Measurements from ENCODE around the gene KATNAL2. TPM values are rescaled to one million over a fixed set of nuclear protein-coding genes. Genes with fewer than 3 reads are reported as not detected.
"Not testable (repeated sequence)": the region's sequence is repeated elsewhere in the genome, so short reads cannot be mapped to it uniquely, and the experiment has no call there.

KATNAL2 gene
- total and polyA plus RNA-seq, 10 of the 15 experiments (the other 5 are each of a cell fraction or from before 2014, with no cell fraction given): 0.20 to 2.4 (median 1.7) TPM

DNA sequence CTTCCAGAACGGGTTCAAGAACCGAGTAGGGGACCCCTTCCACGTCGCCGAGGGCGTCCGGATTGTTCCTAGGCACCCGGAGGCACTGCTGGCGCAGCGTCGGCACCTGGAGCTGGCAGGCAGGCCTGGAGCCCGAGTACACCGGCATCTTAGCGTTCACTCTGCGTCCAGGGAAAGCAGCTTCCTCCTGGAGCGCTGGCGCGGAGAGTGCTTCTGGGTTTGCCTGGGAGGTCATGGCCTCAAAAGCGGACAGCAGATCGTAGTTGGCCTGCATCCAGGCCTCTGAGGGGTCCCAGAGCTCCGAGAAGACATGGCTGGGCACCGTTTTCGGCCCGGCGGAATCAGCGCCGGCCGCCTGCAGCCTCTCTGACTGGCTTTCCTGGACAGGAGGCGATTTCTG, 111.3 kb downstream of the KATNAL2 start:
- in situ Hi-C loops (cut with MboI); RAD21 ChIA-PET (ENCODE audit: unreplicated experiment); CTCF ChIA-PET; H3K27me3 ChIP-seq (replicated peaks in 1 of 2; ENCODE audit: control insufficient read depth in 2 of 2, insufficient read depth in 2 of 2, low read length in 1 of 2); H3K36me3 ChIP-seq (ENCODE audit: control insufficient read depth in 2 of 2, insufficient read depth in 2 of 2, low read length in 1 of 2); SMC1A ChIA-PET (ENCODE audit: uncharacterized antibody, unreplicated experiment); H2AFZ ChIP-seq (ENCODE audit: control insufficient read depth, low read depth, low read length); H3K79me2 ChIP-seq (ENCODE audit: control insufficient read depth, insufficient read depth, low read length); POLR2A ChIA-PET; intact Hi-C loops (cut with micrococcal nuclease; ENCODE audit: unreplicated experiment); ATAC-seq; H3K4me2 ChIP-seq (ENCODE audit: control insufficient read depth, insufficient read depth); H3K4me1 ChIP-seq (ENCODE audit: control insufficient read depth, insufficient read depth, low read length); DNase-seq (ENCODE audit: low read depth, low spot score); H3K4me3 ChIP-seq; H3K9ac ChIP-seq (ENCODE audit: control insufficient read depth, insufficient read depth, low read length); H4K20me1 ChIP-seq (ENCODE audit: control insufficient read depth, insufficient read depth); BruUV-seq (replicated peaks); H3K9me3 ChIP-seq (replicated peaks; ENCODE audit: control insufficient read depth, insufficient read depth, low read length); H3K27ac ChIP-seq (ENCODE audit: control insufficient read depth, insufficient read depth); FAIRE-seq: not testable (repeated sequence)
- no CpG with 5 or more reads among the region's 29 CpGs for WGBS (ENCODE audit: insufficient coverage, insufficient replicate concordance, low lambda C conversion rate, missing lambda C conversion rate)

DNA sequence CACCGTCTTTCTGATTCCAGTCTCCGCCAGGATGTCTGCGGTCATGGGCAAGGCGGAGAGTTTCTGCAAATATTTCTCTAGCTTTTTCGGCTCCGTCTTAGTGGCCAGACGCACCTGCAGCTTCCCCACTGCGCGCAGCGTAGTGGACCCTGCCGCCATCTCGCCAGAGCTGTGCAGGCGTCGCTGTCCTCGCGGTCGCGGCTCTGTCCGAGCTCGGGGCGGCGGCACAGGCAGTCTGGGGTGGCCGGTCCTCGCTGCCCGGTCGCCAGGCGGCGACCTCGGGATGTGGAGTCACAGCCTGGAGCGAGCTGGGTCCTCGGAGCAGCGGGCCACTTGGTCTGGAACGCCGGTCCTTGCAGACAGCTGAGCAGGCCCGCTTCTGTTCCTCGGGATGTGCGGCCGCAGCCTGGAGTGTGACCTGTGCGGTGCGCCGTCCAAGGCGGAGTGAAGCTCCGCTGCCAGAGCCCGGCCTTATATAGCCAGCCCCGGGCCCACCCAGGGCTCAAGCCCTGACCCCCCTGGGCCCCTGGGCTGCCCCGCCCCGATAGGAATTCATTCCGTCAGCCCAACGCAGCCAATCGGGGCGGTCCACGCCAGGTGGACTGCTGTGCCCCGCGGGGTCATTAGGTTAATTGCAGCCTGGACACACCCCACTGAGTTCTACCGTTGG, 112.4 kb downstream of the KATNAL2 start:
- H3K36me3 ChIP-seq (ENCODE audit: control insufficient read depth in 2 of 2, insufficient read depth in 2 of 2, low read length in 1 of 2); FAIRE-seq; RAD21 ChIA-PET (ENCODE audit: unreplicated experiment); POLR2A ChIA-PET; H3K79me2 ChIP-seq (ENCODE audit: control insufficient read depth, insufficient read depth, low read length); H3K27ac ChIP-seq (ENCODE audit: control insufficient read depth, insufficient read depth); H3K27me3 ChIP-seq (replicated peaks in 1 of 2; ENCODE audit: control insufficient read depth in 2 of 2, insufficient read depth in 2 of 2, low read length in 1 of 2); H3K4me3 ChIP-seq; BruUV-seq (replicated peaks); CTCF ChIA-PET; H2AFZ ChIP-seq (ENCODE audit: control insufficient read depth, low read depth, low read length); SMC1A ChIA-PET (ENCODE audit: uncharacterized antibody, unreplicated experiment); in situ Hi-C loops (cut with MboI); DNase-seq (ENCODE audit: low read depth, low spot score); H3K9me3 ChIP-seq (replicated peaks; ENCODE audit: control insufficient read depth, insufficient read depth, low read length); intact Hi-C loops (cut with micrococcal nuclease; ENCODE audit: unreplicated experiment); H3K9ac ChIP-seq (ENCODE audit: control insufficient read depth, insufficient read depth, low read length); ATAC-seq; H4K20me1 ChIP-seq (ENCODE audit: control insufficient read depth, insufficient read depth); H3K4me2 ChIP-seq (ENCODE audit: control insufficient read depth, insufficient read depth); H3K4me1 ChIP-seq (ENCODE audit: control insufficient read depth, insufficient read depth, low read length): not testable (repeated sequence)
- no CpG with 5 or more reads among the region's 55 CpGs for WGBS (ENCODE audit: insufficient coverage, insufficient replicate concordance, low lambda C conversion rate, missing lambda C conversion rate)

GRCh38 chr18:47030887-47031286, 113.5 kb downstream of the KATNAL2 start:
- H3K27me3 ChIP-seq (replicated peaks in 1 of 2; ENCODE audit: control insufficient read depth in 2 of 2, insufficient read depth in 2 of 2, low read length in 1 of 2); H4K20me1 ChIP-seq (ENCODE audit: control insufficient read depth, insufficient read depth); H3K9ac ChIP-seq (ENCODE audit: control insufficient read depth, insufficient read depth, low read length); H3K4me3 ChIP-seq; RAD21 ChIA-PET (ENCODE audit: unreplicated experiment); DNase-seq (ENCODE audit: low read depth, low spot score); POLR2A ChIA-PET; ATAC-seq; H3K27ac ChIP-seq (ENCODE audit: control insufficient read depth, insufficient read depth); H3K4me2 ChIP-seq (ENCODE audit: control insufficient read depth, insufficient read depth); CTCF ChIA-PET; H3K36me3 ChIP-seq (ENCODE audit: control insufficient read depth in 2 of 2, insufficient read depth in 2 of 2, low read length in 1 of 2); H3K9me3 ChIP-seq (replicated peaks; ENCODE audit: control insufficient read depth, insufficient read depth, low read length); H2AFZ ChIP-seq (ENCODE audit: control insufficient read depth, low read depth, low read length); FAIRE-seq; SMC1A ChIA-PET (ENCODE audit: uncharacterized antibody, unreplicated experiment); BruUV-seq (replicated peaks); intact Hi-C loops (cut with micrococcal nuclease; ENCODE audit: unreplicated experiment); H3K4me1 ChIP-seq (ENCODE audit: control insufficient read depth, insufficient read depth, low read length); in situ Hi-C loops (cut with MboI); H3K79me2 ChIP-seq (ENCODE audit: control insufficient read depth, insufficient read depth, low read length): not testable (repeated sequence)
- 49% methylated on average over 9 of the region's 12 CpGs for WGBS (ENCODE audit: insufficient coverage, insufficient replicate concordance, low lambda C conversion rate, missing lambda C conversion rate)
